A549 (cell line): ENCODE results near the gene GABRG2.

Source experiments
- JUNB ChIP-seq: fragments of >200 bp; sonication (Bioruptor Twin); formaldehyde crosslinking; IDR thresholded peaks from 2 replicates; pipeline ENCODE4 v1.6.1; 2016
- NR3C1 ChIP-seq: fragments of >200 bp; sonication (Bioruptor Twin); formaldehyde crosslinking; IDR thresholded peaks from 3 replicates; pipeline ENCODE4 v1.6.1; 2017
- POLR2A ChIP-seq: IDR thresholded peaks from 2 replicates; pipeline ENCODE4 v1.6.1; 2012; ENCODE audit warnings: mild to moderate bottlenecking, low read length
- TF ChIP-seq, protein P1 (sequence below): fragments of 150-350 bp; IDR thresholded peaks from 2 replicates; pipeline ENCODE4 v1.6.1; 2014; ENCODE audit warnings: low read depth, mild to moderate bottlenecking, low read length
- TF ChIP-seq, protein P2 (sequence below): fragments of >200 bp; sonication (Bioruptor Twin); formaldehyde crosslinking; IDR thresholded peaks from 3 replicates; pipeline ENCODE4 v1.5.1; 2016
- TF ChIP-seq, protein P3 (sequence below): IDR thresholded peaks from 2 replicates; pipeline ENCODE4 v1.6.1; 2012

DNA sequence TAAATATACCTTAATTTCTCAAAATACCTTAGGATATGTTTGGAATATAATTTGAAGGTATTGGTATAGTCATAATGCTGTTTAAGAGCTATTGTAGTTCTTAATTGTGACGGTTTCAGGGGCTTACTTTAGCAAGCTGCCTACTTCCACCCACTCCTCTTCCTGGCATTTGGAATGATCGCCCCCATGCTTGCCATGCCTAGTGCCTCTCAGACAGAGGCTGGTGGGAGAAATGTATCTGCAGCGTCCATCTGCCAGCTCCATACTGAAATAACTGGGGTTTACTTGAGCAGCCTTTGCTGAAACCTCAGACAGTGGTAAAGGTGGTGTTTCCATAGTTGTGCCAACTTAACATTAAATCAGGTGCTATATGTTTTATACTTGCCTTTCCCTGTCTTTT is 52.2 kb downstream of the GABRG2 start:
- TF ChIP-seq, protein P1, sequence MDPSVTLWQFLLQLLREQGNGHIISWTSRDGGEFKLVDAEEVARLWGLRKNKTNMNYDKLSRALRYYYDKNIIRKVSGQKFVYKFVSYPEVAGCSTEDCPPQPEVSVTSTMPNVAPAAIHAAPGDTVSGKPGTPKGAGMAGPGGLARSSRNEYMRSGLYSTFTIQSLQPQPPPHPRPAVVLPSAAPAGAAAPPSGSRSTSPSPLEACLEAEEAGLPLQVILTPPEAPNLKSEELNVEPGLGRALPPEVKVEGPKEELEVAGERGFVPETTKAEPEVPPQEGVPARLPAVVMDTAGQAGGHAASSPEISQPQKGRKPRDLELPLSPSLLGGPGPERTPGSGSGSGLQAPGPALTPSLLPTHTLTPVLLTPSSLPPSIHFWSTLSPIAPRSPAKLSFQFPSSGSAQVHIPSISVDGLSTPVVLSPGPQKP = no peak
- TF ChIP-seq JUNB (no peak), POLR2A (no peak), NR3C1 (no peak)
- TF ChIP-seq, protein P2, sequence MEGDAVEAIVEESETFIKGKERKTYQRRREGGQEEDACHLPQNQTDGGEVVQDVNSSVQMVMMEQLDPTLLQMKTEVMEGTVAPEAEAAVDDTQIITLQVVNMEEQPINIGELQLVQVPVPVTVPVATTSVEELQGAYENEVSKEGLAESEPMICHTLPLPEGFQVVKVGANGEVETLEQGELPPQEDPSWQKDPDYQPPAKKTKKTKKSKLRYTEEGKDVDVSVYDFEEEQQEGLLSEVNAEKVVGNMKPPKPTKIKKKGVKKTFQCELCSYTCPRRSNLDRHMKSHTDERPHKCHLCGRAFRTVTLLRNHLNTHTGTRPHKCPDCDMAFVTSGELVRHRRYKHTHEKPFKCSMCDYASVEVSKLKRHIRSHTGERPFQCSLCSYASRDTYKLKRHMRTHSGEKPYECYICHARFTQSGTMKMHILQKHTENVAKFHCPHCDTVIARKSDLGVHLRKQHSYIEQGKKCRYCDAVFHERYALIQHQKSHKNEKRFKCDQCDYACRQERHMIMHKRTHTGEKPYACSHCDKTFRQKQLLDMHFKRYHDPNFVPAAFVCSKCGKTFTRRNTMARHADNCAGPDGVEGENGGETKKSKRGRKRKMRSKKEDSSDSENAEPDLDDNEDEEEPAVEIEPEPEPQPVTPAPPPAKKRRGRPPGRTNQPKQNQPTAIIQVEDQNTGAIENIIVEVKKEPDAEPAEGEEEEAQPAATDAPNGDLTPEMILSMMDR = no peak
- TF ChIP-seq, protein P3, sequence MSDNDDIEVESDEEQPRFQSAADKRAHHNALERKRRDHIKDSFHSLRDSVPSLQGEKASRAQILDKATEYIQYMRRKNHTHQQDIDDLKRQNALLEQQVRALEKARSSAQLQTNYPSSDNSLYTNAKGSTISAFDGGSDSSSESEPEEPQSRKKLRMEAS = no peak
